NCI-H2196 treated with DMSO at 0.1 percent for 48 hours (cell line): Measurements from ENCODE around the gene FAM3D.
"Not testable (repeated sequence)": the region's sequence is repeated elsewhere in the genome, so short reads cannot be mapped to it uniquely, and the experiment has no call there.

Experiments used
- DNase-seq: peaks from one replicate; lab custom pipeline; 2025; ENCODE audit not compliant: unreplicated experiment; lab: John Stamatoyannopoulos, UW

Gene FAM3D

GRCh38 chr3:58683466-58683865 lies 16.9 kb upstream of the FAM3D start:
- DNase-seq, result no peak

DNA sequence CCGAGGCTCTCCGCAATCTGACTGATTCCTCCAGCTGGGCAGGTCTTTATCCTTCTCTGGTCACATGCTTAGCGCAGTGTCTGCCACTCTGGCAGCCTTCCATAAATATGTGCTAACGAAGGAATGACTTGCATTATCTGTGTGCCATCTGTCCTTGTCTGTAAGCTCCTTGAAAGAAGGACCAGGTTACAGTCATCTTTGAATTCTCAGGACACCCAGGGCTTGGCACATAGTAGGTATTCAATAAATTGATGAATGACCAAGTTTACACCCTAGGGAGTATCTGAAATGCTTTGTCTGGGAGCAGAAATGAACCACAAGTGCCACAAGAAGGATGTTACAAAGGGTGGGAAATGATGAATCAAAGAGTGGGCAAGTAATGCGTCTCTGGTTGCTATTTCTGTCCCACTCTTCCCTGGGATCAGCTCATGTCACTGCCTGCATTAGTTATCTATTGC lies 16.5 kb upstream of the FAM3D start:
- DNase-seq, result no peak

GRCh38 chr3:58681863-58682262 lies 15.3 kb upstream of the FAM3D start:
- DNase-seq, result no peak

DNA sequence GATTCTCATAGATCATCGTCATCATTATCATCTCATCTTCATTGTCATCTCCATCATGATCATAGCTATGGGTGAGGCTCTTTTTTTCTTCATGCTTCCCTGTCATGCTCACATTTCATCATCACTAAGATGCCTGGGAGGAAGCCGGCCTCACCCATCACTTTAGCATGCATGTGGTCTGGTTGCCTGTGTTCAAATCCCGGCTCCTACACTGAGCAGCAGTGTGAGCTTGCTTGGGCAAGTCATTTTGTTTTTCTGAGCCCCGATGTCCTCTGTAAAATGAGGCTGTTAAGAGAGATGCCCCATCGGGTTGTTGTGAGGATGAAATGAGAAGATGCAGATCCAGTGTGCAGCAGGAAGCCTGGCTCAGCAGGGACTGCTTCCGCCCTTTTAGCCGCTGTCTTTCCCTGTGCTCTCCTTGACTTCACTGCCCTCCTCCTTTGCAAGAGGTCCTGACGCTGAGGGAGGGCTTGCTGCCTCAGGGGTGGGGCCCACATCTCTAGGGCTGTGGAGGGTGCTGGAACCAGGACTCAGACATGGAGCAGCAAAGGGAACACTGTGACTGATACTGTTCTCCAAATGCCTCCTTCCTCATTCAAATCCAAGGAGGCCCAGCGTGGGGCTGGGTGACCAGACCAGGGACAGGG lies 14.4 kb upstream of the FAM3D start:
- no peak for DNase-seq

DNA sequence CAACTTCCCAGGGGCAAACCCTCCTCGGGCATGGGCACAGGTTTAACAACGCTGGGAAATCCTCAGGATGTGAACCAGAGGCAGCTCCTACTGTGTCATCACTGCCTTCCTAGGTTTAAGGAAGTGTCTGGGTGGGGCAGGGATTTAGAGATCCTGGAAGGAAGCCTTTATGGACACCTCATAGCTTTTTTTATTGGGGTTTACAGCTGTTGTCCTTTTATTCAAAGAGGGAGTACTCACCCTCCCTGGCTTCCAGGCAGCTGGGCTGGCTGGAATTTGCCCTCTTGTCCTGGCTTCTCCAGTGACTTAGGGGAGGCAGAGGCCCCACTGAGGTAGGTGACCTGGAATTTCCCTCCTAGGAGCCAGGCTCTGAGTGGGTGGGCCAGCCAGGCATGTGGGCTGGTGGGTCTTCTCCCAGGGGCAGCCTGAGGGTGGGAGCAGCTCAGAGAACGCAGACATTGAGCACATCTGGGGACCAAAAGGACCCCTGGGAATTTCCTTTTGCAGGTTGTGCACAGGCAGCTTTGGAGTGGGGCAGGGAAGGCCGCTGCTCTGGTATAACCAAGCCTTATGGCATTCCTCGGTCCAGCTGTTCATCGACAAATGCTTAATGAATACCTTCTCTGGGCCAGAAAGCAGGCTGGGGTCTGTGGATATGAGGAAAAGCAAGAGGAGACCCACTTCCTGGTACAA lies 13.5 kb upstream of the FAM3D start:
- DNase-seq, result no peak

DNA sequence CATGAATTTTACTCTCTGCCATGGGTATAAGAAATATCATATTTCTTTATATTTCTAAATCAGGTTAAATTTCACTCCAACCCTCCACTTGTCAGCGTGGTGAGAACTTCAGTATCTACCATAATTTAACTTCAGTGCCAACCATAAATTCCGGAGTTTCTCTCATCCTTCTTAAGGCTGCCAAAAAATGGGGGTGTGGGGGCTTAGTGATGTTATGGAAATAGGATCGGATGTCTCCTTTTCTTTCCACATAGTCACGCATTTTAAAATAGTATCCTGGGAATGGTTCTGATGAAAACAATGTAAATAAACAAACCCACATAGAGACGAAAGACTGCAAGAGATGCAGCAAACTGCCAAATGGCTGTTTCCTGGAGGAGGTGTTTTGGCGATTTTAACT lies 12.9 kb upstream of the FAM3D start:
- DNase-seq, result no peak

DNA sequence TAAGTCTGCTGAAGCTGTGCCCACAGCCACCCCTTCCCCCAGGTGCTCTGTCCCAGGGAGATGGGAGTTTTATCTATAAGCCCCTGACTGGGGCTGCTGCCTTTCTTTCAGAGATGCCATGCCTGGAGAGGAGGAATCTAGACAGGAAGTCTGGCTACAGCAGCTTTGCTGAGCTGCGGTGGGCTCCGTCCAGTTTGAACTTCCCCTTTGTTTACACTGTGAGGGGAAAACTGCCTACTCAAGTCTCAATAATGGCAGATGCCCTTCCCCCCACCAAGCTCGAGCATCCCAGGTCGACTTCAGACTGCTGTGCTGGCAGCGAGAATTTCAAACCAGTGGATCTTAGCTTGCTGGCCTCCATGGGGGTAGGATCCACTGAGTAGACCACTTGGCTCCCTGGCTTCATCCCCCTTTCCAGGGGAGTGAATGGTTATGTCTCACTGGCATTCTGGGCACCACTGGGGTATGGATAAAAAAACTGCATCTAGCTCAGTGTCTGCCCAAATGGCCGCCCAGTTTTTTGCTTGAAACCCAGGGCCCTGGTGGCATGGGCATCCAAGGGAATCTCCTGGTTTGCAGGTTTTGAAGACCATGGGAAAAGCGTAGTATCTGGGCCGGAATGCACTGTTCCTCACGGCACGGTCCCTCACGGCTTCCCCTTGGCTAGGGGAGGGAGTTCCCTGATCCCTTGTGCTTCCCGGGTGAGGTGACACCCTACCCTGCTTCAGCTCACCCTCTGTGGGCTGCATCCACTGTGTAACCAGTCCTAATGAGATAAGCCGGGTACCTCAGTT lies 11.8 kb upstream of the FAM3D start:
- not testable (repeated sequence) for DNase-seq

DNA sequence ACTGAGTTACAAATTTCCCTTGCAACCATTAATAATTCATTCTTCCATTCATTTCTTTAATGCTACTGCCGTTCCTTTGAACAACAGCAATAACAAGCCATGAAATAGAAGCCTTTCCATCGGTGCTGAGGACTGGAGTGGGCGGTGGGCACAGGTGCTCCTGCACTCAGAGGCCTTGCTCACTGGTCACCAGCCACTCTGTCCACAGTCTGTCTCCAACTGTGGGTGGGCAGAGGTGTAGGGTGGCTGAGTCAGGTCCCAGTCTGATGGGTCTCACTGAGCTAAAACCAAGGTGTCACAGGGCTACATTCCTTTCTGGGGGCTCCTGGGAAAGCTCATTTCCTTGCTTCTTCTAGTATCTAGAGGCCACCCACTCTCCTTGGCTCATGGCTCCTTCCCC lies 6.3 kb upstream of the FAM3D start:
- no peak for DNase-seq

- no peak for DNase-seq
Observed at GRCh38 chr3:58672451-58672850, 5.9 kb upstream of the FAM3D start.

DNA sequence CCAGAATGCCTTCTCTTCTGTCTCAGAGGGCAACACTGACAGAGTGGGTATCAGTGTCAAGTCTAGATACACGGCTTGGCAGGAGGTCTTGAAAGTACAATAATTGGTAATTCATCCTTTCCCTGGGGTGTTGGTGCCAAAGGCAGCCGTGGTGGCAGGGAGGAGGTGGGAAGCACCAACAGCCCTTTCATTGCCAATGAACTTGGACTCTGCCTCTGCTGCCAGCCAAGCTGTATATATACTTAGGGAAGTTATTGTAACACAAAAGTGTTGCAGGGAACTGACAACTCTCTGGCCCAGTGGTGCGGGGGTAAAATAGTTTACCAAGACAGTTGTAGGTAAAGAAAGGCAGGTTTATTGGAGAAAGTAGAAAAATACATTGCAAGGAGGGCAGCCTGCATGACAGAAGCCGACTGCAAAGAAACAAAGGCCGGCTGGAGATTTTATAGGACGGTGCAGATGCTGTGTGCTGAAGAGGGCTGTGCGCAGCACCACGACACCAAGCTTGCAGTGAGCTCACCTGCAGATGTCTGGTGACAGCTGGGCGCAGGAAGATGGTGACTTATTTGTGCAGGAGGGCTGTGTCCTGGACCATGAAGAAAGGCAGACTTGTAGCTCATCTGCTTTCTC lies 4.0 kb upstream of the FAM3D start:
- DNase-seq, result no peak

- DNase-seq, result no peak
Observed at GRCh38 chr3:58668247-58668646, 1.7 kb upstream of the FAM3D start.

DNA sequence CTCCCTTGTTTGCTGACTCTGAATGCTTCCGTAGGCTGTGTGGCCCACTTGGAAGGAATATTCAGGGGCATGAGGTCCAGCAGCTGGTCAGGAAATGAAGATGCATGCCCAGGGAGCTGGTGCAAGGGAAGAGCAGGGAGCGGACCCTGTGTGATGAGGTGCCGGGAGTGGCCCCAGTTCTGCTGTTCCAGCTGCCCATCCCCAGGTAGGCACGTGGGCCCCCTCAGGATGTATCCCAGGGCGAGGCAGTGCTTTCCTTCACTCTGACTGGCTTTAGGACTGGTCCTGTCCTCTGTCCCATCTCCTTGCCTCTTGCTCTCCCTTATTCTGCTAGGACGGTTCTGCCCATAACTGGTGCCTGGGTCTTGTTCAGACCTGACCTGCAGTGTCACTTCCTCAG lies 1.1 kb upstream of the FAM3D start:
- no peak for DNase-seq

DNA sequence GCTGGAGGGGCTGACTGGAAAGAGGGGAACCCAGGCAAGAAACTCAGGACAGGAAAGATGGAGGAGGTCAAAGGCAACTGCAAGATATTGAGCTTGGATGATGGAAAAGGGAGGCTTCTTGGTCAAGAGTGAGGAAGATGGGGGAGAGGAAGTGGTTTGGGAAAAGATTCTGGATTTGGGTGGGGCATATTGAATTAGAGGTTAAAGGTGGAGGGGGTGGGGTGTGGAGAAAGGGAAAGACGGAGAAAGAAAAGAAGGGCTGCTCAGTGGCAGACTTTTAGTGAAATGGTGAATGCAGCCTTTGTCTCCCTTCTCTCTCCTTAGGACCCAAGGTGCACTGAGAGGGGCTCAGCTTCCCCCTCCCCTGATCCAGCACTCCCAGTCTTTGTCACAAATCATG lies 655 bp upstream of the FAM3D start:
- no peak for DNase-seq

- DNase-seq, result no peak
Observed at GRCh38 chr3:58665405-58665804, 1.2 kb downstream of the FAM3D start.

DNA sequence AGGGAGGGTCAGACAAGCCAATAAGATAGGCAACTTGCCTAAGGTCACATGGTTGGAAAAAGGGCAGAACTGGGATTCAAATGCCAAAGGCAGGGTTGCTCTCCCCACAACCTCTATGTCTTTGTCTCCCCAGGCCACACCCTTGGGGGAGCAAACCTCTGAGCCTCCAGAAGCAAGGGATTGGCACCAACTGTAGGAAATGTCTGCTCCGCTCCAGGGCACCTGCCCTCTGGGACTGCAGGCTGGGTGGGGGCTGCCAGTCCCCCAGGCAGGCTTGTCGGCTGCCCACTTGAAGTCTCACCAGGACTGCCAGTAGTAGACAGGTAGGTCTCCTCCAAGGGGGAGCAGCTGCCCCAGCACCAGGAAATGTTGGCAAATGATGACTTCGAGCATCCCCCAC lies 2.0 kb downstream of the FAM3D start:
- no peak for DNase-seq

- no peak for DNase-seq
Observed at GRCh38 chr3:58661836-58662420, 4.6 kb downstream of the FAM3D start.

- no peak for DNase-seq
Observed at GRCh38 chr3:58660998-58661397, 5.6 kb downstream of the FAM3D start.

DNA sequence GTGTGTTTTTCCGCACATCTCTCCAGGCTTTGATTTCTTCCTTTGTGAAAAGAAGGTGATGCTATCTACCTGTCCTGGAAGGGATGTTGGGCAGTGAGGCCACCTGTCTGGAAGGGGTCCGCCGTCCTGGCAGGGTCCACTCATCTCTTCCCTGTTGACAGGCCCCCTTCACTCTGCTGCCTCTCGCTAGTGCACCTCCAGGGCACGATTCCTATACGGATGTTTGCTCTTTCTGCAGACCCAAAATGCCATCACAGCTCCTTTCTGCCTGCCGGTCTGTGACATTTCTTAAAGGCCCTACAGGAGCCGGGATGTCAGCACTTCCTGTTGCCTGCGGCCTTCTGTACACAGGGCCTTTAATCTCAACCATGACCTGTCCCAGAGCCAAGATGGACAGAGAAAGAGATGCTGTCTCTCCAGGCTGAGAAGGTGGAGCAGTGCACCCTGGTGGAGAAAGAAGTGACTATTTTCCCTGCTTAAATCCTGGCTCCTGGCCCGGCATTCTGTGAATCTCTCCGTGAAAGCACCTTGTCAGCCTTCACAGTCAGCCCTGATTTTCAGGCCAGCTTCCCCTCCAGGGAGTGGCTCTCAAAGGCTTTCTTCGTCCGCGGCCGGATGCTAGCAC lies 7.4 kb downstream of the FAM3D start:
- no peak for DNase-seq

GRCh38 chr3:58658508-58658907 lies 8.1 kb downstream of the FAM3D start:
- no peak for DNase-seq

- DNase-seq, result no peak
Observed at GRCh38 chr3:58657571-58658141, 8.9 kb downstream of the FAM3D start.
